HL-60 (cell line): ENCODE measurements around the gene CNTROB.

Source experiments
- DNase-seq, 2 experiments: peaks; one replicate each; pipeline ENCODE4 v3.0.0-alpha.2; 2010 to 2020; ENCODE audit warnings: low read depth in 1 of 2, low spot score in 1 of 2
- H3K27ac ChIP-seq: fragments of 250-450 bp; sonication (Bioruptor Pico); replicated peaks from 2 replicates; pipeline ENCODE4 v1.5.1; 2020; ENCODE audit warnings: mild to moderate bottlenecking, moderate library complexity
- H3K27me3 ChIP-seq: fragments of 250-450 bp; sonication (Bioruptor Pico); 2 replicates; pipeline ENCODE4 v1.5.1; 2021; ENCODE audit warnings: mild to moderate bottlenecking, moderate library complexity; ENCODE audit not compliant: insufficient read depth, poor library complexity, severe bottlenecking
- H3K4me3 ChIP-seq: replicated peaks from 2 replicates; pipeline ENCODE4 v1.5.1; 2011; ENCODE audit warnings: mild to moderate bottlenecking, control low read depth, low read length; ENCODE audit not compliant: insufficient read depth
- GABPA ChIP-seq: IDR thresholded peaks from 2 replicates; pipeline ENCODE4 v1.6.1; 2012; ENCODE audit warnings: low read depth
- POLR2AphosphoS5 ChIP-seq: IDR thresholded peaks from 2 replicates; pipeline ENCODE4 v1.6.1; 2012; ENCODE audit warnings: low read depth
- SPI1 ChIP-seq: IDR thresholded peaks from 2 replicates; pipeline ENCODE4 v1.6.1; 2012; ENCODE audit warnings: low read depth, mild to moderate bottlenecking, borderline replicate concordance
- TF ChIP-seq, protein P1 (sequence below): IDR thresholded peaks from 2 replicates; pipeline ENCODE4 v1.6.1; 2012; ENCODE audit warnings: low read depth; ENCODE audit not compliant: insufficient replicate concordance
- TF ChIP-seq, protein P2 (sequence below): IDR thresholded peaks from one replicate; pipeline ENCODE4 v1.5.1; 2011; ENCODE audit warnings: low read length, control low read depth, inconsistent platforms; ENCODE audit not compliant: insufficient read depth

The CNTROB gene

DNA sequence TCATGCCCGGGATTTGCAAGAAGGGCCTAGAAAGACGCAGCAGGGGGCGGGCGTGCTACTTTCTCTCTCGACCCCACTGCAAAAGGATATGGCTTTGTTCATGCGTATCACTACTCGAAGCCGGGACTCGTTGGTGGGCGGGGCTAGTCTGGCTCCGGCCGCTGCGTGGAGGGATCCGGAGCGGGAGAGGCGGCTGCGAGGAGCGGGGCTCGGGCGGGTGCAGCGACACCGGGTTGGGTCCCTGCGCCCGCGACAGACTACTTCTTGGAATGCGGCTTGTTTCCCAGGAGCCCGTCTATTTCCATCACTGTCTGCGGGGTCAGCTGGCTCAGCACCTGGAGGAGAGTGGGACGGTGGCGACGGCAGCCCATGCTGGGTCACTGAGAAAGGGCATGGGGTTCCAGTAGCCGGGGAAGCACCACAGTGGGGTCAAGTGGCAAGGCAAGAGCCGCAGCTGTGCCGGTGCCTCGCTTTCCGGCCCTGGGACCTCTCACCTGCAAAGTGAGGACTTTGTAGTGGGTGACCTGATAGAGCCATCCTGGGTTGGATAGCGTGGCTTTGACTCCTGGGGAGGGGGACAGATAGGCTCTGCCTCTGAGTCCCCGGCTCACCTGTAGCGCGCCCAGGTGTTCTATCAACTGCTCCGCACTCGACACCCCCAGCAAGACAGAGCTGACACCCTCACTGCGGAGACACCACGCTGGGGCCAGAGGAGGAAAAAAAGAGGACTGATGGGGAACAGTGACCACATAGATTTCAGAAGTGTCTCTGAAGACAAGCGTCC, 9.0 kb upstream of the CNTROB start:
- DNase-seq, result no peak
- H3K27ac ChIP-seq, result no peak overlapping the region
- no peak for TF ChIP-seq GABPA
- TF ChIP-seq, protein P1, sequence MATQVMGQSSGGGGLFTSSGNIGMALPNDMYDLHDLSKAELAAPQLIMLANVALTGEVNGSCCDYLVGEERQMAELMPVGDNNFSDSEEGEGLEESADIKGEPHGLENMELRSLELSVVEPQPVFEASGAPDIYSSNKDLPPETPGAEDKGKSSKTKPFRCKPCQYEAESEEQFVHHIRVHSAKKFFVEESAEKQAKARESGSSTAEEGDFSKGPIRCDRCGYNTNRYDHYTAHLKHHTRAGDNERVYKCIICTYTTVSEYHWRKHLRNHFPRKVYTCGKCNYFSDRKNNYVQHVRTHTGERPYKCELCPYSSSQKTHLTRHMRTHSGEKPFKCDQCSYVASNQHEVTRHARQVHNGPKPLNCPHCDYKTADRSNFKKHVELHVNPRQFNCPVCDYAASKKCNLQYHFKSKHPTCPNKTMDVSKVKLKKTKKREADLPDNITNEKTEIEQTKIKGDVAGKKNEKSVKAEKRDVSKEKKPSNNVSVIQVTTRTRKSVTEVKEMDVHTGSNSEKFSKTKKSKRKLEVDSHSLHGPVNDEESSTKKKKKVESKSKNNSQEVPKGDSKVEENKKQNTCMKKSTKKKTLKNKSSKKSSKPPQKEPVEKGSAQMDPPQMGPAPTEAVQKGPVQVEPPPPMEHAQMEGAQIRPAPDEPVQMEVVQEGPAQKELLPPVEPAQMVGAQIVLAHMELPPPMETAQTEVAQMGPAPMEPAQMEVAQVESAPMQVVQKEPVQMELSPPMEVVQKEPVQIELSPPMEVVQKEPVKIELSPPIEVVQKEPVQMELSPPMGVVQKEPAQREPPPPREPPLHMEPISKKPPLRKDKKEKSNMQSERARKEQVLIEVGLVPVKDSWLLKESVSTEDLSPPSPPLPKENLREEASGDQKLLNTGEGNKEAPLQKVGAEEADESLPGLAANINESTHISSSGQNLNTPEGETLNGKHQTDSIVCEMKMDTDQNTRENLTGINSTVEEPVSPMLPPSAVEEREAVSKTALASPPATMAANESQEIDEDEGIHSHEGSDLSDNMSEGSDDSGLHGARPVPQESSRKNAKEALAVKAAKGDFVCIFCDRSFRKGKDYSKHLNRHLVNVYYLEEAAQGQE, result no peak
- TF ChIP-seq, protein P2, sequence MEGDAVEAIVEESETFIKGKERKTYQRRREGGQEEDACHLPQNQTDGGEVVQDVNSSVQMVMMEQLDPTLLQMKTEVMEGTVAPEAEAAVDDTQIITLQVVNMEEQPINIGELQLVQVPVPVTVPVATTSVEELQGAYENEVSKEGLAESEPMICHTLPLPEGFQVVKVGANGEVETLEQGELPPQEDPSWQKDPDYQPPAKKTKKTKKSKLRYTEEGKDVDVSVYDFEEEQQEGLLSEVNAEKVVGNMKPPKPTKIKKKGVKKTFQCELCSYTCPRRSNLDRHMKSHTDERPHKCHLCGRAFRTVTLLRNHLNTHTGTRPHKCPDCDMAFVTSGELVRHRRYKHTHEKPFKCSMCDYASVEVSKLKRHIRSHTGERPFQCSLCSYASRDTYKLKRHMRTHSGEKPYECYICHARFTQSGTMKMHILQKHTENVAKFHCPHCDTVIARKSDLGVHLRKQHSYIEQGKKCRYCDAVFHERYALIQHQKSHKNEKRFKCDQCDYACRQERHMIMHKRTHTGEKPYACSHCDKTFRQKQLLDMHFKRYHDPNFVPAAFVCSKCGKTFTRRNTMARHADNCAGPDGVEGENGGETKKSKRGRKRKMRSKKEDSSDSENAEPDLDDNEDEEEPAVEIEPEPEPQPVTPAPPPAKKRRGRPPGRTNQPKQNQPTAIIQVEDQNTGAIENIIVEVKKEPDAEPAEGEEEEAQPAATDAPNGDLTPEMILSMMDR, result no peak
- H3K4me3 ChIP-seq, result no peak overlapping the region
- H3K27me3 ChIP-seq, result no peaks in the 10 kb centered on the region

DNA sequence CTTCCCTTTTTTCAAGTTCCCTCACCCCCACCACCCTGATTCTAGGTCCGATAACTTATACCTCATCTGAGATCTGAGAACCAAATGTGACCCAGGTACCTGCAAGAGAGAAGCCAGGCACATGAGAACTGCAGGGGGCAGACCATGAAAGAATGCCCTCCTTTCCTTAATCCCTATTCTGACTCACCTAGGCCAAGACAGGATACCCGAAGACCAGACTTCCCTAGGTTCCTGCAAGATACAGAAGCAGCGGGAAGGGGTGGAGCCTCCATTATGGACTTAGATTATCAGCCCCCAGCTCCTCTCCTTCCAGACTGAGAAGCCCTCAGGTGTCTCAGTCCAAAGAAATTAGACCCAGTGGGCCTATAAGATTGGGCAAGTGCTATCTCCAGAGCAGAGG, 4.4 kb upstream of the CNTROB start:
- Histone ChIP-seq H3K27ac (no peak overlapping the region), H3K27me3 (no peaks in the 10 kb centered on the region), H3K4me3 (no peak overlapping the region)
- TF ChIP-seq, protein P2, result no peak
- TF ChIP-seq GABPA (no peak), POLR2AphosphoS5 (no peak), SPI1 (0 out of 2 replicates have a peak, but pooled peaks have one; percentile 49)
- TF ChIP-seq, protein P1, result no peak
- DNase-seq, result no peak

DNA sequence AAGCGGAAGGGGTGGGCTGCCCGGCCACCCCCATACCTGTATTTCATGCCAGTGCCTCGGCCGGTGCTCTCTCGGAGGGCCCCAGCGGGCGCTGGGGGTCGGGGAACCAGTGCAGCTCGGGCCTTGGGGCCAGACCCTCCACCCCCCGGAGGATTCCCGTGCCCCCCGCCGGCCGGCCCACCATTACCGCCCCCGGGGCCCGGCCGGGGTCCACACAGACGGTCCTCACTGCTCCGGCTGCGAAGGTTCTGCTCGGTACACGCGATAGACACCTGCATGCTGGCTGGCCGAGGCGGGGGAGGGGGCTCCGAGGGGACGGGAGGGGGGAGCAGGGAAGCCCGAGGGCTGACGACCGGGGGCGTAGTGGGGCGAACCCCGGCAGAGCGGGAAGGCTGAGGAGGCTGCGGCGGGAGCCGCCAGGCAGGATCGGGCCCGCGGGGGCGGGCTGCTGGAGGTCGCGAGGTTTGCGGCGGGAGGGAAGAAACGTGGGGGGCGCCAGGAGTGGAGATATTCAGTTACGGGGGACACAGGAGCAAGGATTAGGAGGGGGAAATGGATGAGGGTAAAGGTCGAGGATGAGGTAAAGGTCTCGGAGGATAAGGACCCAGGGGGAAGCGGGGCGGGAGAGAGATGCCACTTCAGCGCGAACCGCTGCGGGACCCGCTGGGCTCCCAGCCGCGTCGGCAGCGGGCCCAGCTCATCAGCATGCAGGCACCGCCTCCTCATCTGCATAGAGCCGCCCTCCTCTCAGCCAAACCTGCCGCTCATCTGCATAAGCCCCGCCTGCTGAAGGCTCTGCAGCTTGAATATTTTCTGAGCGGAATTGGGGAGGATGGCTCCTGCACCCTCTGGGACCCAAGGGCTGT, 2.6 kb upstream of the CNTROB start, which contains the start of gene KCNAB3:
Gene KCNAB3 (minus strand): TSS at position 699 of the 866 bp plus-strand sequence. CDS start 421 bp downstream, at position 278.
- Histone ChIP-seq H3K4me3 (no peak within 1 kb of the TSS), H3K27me3 (no peaks in the 10 kb centered on the region), H3K27ac (no peak within 1 kb of the TSS)
- DNase-seq, result no peak
- TF ChIP-seq POLR2AphosphoS5 (no peak), SPI1 (no peak), GABPA (no peak)
- TF ChIP-seq, protein P1, result no peak
- TF ChIP-seq, protein P2, result no peak
